HCT116 (cell line): Measurements from ENCODE around the gene ZC3HAV1.

ENCODE experiments used
- CBX3 ChIP-seq: IDR thresholded peaks from 2 replicates; pipeline ENCODE4 v1.6.1; 2012; ENCODE audit warnings: low read depth
- CEBPB ChIP-seq: IDR thresholded peaks from 2 replicates; pipeline ENCODE4 v1.6.1; 2012; ENCODE audit warnings: low read depth
- CTCF ChIP-seq, 3 experiments: fragments of 200-600 bp in 1 of 3; sonication (generic) in 1 of 3; IDR thresholded peaks in 2 of 3; conservative IDR thresholded peaks in 1 of 3; 2 replicates each; pipeline ENCODE4 v1.5.1; 2012 to 2017; ENCODE audit warnings: low read depth in 2 of 3, low read length in 2 of 3, antibody characterized with exemption in 1 of 3, borderline replicate concordance in 1 of 3, control low read depth in 1 of 3, mild to moderate bottlenecking in 1 of 3, mixed read lengths in 1 of 3, mixed run types in 1 of 3, moderate library complexity in 1 of 3; ENCODE audit not compliant: insufficient read depth in 1 of 3
- EGR1 ChIP-seq: IDR thresholded peaks from 2 replicates; pipeline ENCODE4 v1.6.1; 2012; ENCODE audit warnings: low read depth
- EZH2 ChIP-seq: fragments of 200-600 bp; sonication (generic); IDR thresholded peaks from 2 replicates; pipeline ENCODE4 v1.6.1; 2017; ENCODE audit warnings: antibody characterized with exemption, mixed run types
- EZH2phosphoT487 ChIP-seq: fragments of 200-600 bp; IDR thresholded peaks from 2 replicates; pipeline ENCODE4 v1.6.1; 2018; ENCODE audit warnings: antibody characterized with exemption, borderline replicate concordance
- MAX ChIP-seq: IDR thresholded peaks from 2 replicates; pipeline ENCODE4 v1.6.1; 2012
- POLR2A ChIP-seq: IDR thresholded peaks from 2 replicates; pipeline ENCODE4 v1.7.0; 2011; ENCODE audit warnings: borderline replicate concordance; ENCODE audit not compliant: insufficient read depth, insufficient read length; ENCODE audit errors: extremely low read depth
- POLR2AphosphoS5 ChIP-seq: IDR thresholded peaks from 2 replicates; pipeline ENCODE4 v1.6.1; 2011; ENCODE audit warnings: mild to moderate bottlenecking, low read depth, low read length, moderate library complexity
- SIN3A ChIP-seq: IDR thresholded peaks from 2 replicates; pipeline ENCODE4 v1.6.1; 2012; ENCODE audit warnings: low read depth
- SRF ChIP-seq: IDR thresholded peaks from 2 replicates; pipeline ENCODE4 v1.6.1; 2012; ENCODE audit warnings: low read depth
- ZNF274 ChIP-seq: fragments of 200-500 bp; sonication (Bioruptor generic); IDR thresholded peaks from 2 replicates; pipeline ENCODE4 v1.6.1; 2014; ENCODE audit warnings: mild to moderate bottlenecking, low read depth, low read length, inconsistent platforms

- TF ChIP-seq POLR2A (no peak), CTCF (IDR thresholded peaks at IDR 0.05 in 2 of 3, conservative IDR thresholded peaks at IDR 0.05 in 1 of 3; ENCODE audit: borderline replicate concordance in 1 of 3, insufficient read depth in 1 of 3, low read depth in 2 of 3, low read length in 2 of 3) (no peak), MAX (no peak), SIN3A (no peak), POLR2AphosphoS5 (no peak), EZH2phosphoT487 (no peak), CBX3 (no peak), SRF (no peak), EGR1 (no peak), EZH2 (no peak), CEBPB (no peak), ZNF274 (no peak)
Observed at GRCh38 chr7:139094030-139094429, 15.5 kb downstream of the ZC3HAV1 start.
